Activated CD4-positive, alpha-beta memory T cell treated with anti-CD3 and anti-CD28 coated beads for 36 hours (primary cell): ENCODE data around the gene CD48. TPM values are rescaled to one million over a fixed set of nuclear protein-coding genes. Genes with fewer than 3 reads are reported as not detected.
"Not testable (repeated sequence)": the region's sequence is repeated elsewhere in the genome, so short reads cannot be mapped to it uniquely, and the experiment has no call there.

Experiments used
- CTCF ChIA-PET: fragments of 350-600 bp; sonication (Branson Sonifier 250); formaldehyde crosslinking; loops from one replicate; lab custom pipeline; 2021; ENCODE audit warnings: antibody characterized with exemption, inconsistent platforms; lab: Charles Lee
- POLR2A ChIA-PET: fragments of 350-600 bp; sonication (Branson Sonifier 250); formaldehyde crosslinking; loops from one replicate; lab custom pipeline; 2021; ENCODE audit warnings: antibody characterized with exemption; lab: Charles Lee
- DNase-seq: peaks from one replicate; pipeline ENCODE4 v3.0.0-alpha.2; 2020
- H3K27ac Mint-ChIP-seq: one replicate; pipeline ENCODE4 v1.8.0; 2021; ENCODE audit warnings: mixed read lengths
- H3K27me3 Mint-ChIP-seq: one replicate; pipeline ENCODE4 v1.8.0; 2021; ENCODE audit warnings: mixed read lengths
- H3K36me3 Mint-ChIP-seq: one replicate; pipeline ENCODE4 v1.8.0; 2021; ENCODE audit warnings: mixed read lengths
- H3K4me1 Mint-ChIP-seq: one replicate; pipeline ENCODE4 v1.8.0; 2021; ENCODE audit warnings: low read depth, mixed read lengths
- H3K4me3 Mint-ChIP-seq: one replicate; pipeline ENCODE4 v1.8.0; 2021; ENCODE audit warnings: mild to moderate bottlenecking, mixed read lengths
- H3K9me3 Mint-ChIP-seq: one replicate; pipeline ENCODE4 v1.8.0; 2021; ENCODE audit warnings: mixed read lengths
- intact Hi-C: fragments of 100-400 bp; cut with micrococcal nuclease; formaldehyde crosslinking; loops from one replicate; pipeline ENCODE4 v1.15.1; 2023
- total RNA-seq, 2 experiments: library from RNA; stranded (reverse); gene quantifications; one replicate each; pipeline ENCODE4 v1.2.3, GENCODE V29; 2021

Gene CD48
- total RNA-seq, 2 experiments from 2014 or later: 190 to 194 TPM

GRCh38 chr1:160704250-160704649, 7.4 kb downstream of the CD48 start:
- intact Hi-C loops: no loop called here
- Mint-ChIP-seq H3K4me1 (peaks cover 68% of the 10 kb centered on the region), H3K36me3 (peaks cover 41% of the 10 kb centered on the region), H3K9me3 (no peaks in the 10 kb centered on the region), H3K27ac (peak overlapping the region; percentile 36), H3K27me3 (no peaks in the 10 kb centered on the region), H3K4me3 (peak overlapping the region; percentile 39)
- ChIA-PET CTCF (interaction anchor here (2.7 to 3.1 kb wide), 2 partner anchors 23 to 29 kb away, joined by 11 to 15 read pairs; no protein-coding TSS in a partner anchor), POLR2A (interaction anchor here (0.8 to 1.6 kb wide), 2 partner anchors 18 to 21 kb away, joined by 3 read pairs; no protein-coding TSS in a partner anchor)
- DNase-seq: no peak

- POLR2A ChIA-PET: no interaction called here
- Mint-ChIP-seq H3K27me3 (no peaks in the 10 kb centered on the region), H3K36me3 (peaks cover 41% of the 10 kb centered on the region), H3K9me3 (no peaks in the 10 kb centered on the region), H3K4me3 (no peak overlapping the region), H3K4me1 (peaks cover 88% of the 10 kb centered on the region), H3K27ac (peak overlapping the region; percentile 81)
- CTCF ChIA-PET: interaction anchor here (1.6 kb wide), 1 partner anchor 75 kb away, joined by 4 read pairs; no protein-coding TSS in a partner anchor
- intact Hi-C loops: no loop called here
- DNase-seq: no peak
Observed at GRCh38 chr1:160702100-160702499, 9.5 kb downstream of the CD48 start.

GRCh38 chr1:160692390-160692789, 19.2 kb downstream of the CD48 start:
- H3K27me3 Mint-ChIP-seq, DNase-seq, H3K4me3 Mint-ChIP-seq, POLR2A ChIA-PET, H3K9me3 Mint-ChIP-seq: not testable (repeated sequence)
- Mint-ChIP-seq H3K27ac (peak overlapping the region; percentile 76), H3K36me3 (peaks cover 25% of the 10 kb centered on the region), H3K4me1 (peaks cover 77% of the 10 kb centered on the region)
- CTCF ChIA-PET: interaction anchor here (0.9 to 2.2 kb wide), 8 partner anchors 11 to 261 kb away, joined by 3 to 18 read pairs (median 6); partner anchors contain the start of gene CD48
- intact Hi-C loops: loop anchor here (1.0 kb wide), 1 partner anchor 9 kb away; no protein-coding TSS in a partner anchor

DNA sequence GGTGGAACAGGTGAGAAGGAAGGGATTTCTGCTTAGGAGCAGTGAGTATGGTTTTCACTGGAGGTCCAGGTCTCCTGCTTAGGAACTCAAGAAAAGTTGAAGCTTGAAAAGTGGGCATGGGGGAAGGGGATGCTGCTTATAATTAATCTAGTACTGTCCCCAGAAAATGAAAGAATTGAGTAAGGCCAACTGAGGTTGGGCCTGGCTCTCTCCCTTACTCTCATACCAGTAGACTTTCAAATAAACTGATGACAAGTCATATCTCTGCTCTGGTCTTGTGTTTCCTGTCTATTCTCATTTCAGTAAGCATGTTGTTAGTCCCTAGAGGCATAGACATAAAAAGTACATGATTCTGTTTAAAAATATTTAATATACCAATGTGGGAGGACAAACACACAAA, 26.4 kb downstream of the CD48 start:
- H3K27ac Mint-ChIP-seq: peak overlapping the region; percentile 96
- ChIA-PET POLR2A (interaction anchor here (1.0 kb wide), 1 partner anchor 22 kb away, joined by 5 read pairs; no protein-coding TSS in a partner anchor), CTCF (interaction anchor here (1.1 to 9.4 kb wide), 6 partner anchors 10 to 146 kb away, joined by 3 to 154 read pairs (median 19); no protein-coding TSS in a partner anchor)
- DNase-seq: peak; percentile 51
- intact Hi-C loops: loop anchor here (1.0 kb wide), 1 partner anchor 23 kb away; no protein-coding TSS in a partner anchor
- peaks cover 95% of the 10 kb centered on the region for H3K4me1 Mint-ChIP-seq
- H3K36me3 Mint-ChIP-seq: peaks cover 79% of the 10 kb centered on the region
- H3K4me3 Mint-ChIP-seq: peak overlapping the region; percentile 28
- H3K9me3 Mint-ChIP-seq: peaks cover 6% of the 10 kb centered on the region
- no peaks in the 10 kb centered on the region for H3K27me3 Mint-ChIP-seq

- no peaks in the 10 kb centered on the region for H3K27me3 Mint-ChIP-seq
- peak overlapping the region; percentile 56 for H3K4me3 Mint-ChIP-seq
- CTCF ChIA-PET: interaction anchor here (0.8 to 9.4 kb wide), 22 partner anchors 8 to 270 kb away, joined by 3 to 154 read pairs (median 15); partner anchors contain the start of genes CD48, ITLN2, LY9 and SLAMF1
- peaks cover 87% of the 10 kb centered on the region for H3K4me1 Mint-ChIP-seq
- H3K27ac Mint-ChIP-seq: peak overlapping the region; percentile 96
- POLR2A ChIA-PET: interaction anchor here (0.6 to 2.3 kb wide), 11 partner anchors 10 to 85 kb away, joined by 3 to 14 read pairs (median 5); partner anchors contain the start of genes CD48 and SLAMF1
- H3K36me3 Mint-ChIP-seq: peaks cover 86% of the 10 kb centered on the region
- intact Hi-C loops: loop anchor here (1.0 to 2.0 kb wide), 5 partner anchors 8 to 84 kb away; no protein-coding TSS in a partner anchor
- peak; percentile 45 for DNase-seq
- peaks cover 6% of the 10 kb centered on the region for H3K9me3 Mint-ChIP-seq
Observed at GRCh38 chr1:160682983-160683865, 28.4 kb downstream of the CD48 start.

GRCh38 chr1:160681891-160682140, 29.8 kb downstream of the CD48 start:
- H3K27me3 Mint-ChIP-seq: no peaks in the 10 kb centered on the region
- POLR2A ChIA-PET: interaction anchor here (1.2 to 1.7 kb wide), 3 partner anchors 9 to 30 kb away, joined by 3 to 7 read pairs (median 4); partner anchors contain the start of gene CD48
- intact Hi-C loops: loop anchor here (1.0 to 2.0 kb wide), 3 partner anchors 43 to 269 kb away; no protein-coding TSS in a partner anchor
- no peak for DNase-seq
- CTCF ChIA-PET: interaction anchor here (0.6 to 9.4 kb wide), 27 partner anchors 9 to 393 kb away, joined by 3 to 154 read pairs (median 12); partner anchors contain the start of genes CD48, ITLN2, LY9 and SLAMF1
- H3K4me1 Mint-ChIP-seq: peaks cover 89% of the 10 kb centered on the region
- peak overlapping the region; percentile 17 for H3K4me3 Mint-ChIP-seq
- H3K9me3 Mint-ChIP-seq: peaks cover 6% of the 10 kb centered on the region
- H3K36me3 Mint-ChIP-seq: peaks cover 86% of the 10 kb centered on the region
- peak overlapping the region; percentile 96 for H3K27ac Mint-ChIP-seq

DNA sequence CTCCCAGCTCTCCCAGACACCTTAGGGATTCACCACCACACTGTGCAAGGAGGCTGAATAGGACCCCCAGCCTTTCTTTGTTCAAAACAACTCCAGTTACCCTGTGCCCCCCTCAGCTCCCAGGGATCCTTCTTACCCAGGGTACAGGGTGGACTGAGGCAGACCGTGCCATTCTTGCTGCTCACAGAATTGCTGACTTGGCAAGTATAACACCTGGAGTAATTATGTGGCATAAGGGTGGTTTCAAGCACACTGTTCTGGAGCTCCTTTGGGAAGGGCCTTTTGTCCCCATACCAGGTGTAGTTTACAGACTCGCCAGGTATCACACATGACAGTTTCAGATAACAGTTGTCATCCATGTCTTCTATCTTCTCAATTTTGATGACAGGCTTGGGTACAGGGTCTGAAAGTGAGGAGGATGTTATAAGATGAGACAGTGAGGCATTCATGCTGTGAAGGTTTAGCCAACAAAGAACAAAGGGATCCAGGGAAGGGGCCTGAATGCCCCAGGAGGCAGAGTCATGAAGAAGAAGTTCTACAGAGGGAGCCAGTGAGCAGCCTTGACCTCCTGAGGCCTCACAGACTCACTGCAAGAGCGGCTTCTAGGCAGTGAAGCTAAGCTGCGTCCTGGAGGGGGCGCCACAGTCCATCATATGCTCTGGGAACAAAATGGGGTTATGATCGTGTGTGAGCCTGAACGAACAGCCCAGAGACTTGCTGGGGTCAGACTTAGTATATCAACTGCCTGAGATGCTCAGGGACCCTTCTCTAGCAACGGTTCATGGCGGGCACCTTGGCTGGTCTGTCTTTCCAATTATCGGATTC, 30.3 kb downstream of the CD48 start:
- peak overlapping the region; percentile 96 for H3K27ac Mint-ChIP-seq
- POLR2A ChIA-PET: interaction anchor here (1.2 to 1.7 kb wide), 4 partner anchors 8 to 87 kb away, joined by 3 to 7 read pairs (median 4); partner anchors contain the start of gene CD48
- intact Hi-C loops: loop anchor here (1.0 to 2.0 kb wide), 2 partner anchors 150 to 270 kb away; no protein-coding TSS in a partner anchor
- H3K9me3 Mint-ChIP-seq: peaks cover 1% of the 10 kb centered on the region
- H3K4me1 Mint-ChIP-seq: peaks cover 87% of the 10 kb centered on the region
- peak overlapping the region; percentile 17 for H3K4me3 Mint-ChIP-seq
- peaks cover 84% of the 10 kb centered on the region for H3K36me3 Mint-ChIP-seq
- CTCF ChIA-PET: interaction anchor here (0.6 to 9.4 kb wide), 35 partner anchors 9 to 393 kb away, joined by 3 to 154 read pairs (median 6); partner anchors contain the start of genes CD48, ITLN2, LY9 and SLAMF1
- DNase-seq: peak; percentile 94
- no peaks in the 10 kb centered on the region for H3K27me3 Mint-ChIP-seq

DNA sequence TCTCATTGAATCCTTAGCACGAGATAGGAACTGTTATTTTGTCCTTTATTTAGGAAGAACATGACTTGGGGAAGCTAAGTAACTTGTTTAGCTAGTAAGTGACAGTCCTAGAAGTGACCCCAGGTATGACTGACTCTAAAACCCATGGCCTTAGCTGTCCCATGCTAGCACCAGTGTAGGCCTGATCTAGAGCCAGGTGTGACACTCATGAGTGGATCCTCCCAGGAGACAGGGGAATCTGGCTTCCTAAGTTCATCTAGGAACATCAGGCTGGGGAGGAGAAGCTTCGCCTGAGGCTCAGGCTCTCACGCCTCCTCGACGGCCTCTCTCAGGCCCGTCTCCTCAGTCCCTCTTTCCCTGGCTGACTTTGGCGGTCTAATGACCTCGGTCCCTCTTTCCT, 31.2 kb downstream of the CD48 start:
- POLR2A ChIA-PET: interaction anchor here (1.3 to 1.7 kb wide), 4 partner anchors 27 to 88 kb away, joined by 3 to 7 read pairs (median 4); partner anchors contain the start of gene CD48
- CTCF ChIA-PET: interaction anchor here (0.6 to 9.4 kb wide), 27 partner anchors 8 to 310 kb away, joined by 3 to 154 read pairs (median 11); partner anchors contain the start of genes CD48, ITLN2, SLAMF1 and SLAMF7
- Mint-ChIP-seq H3K36me3 (peaks cover 79% of the 10 kb centered on the region), H3K4me3 (no peak overlapping the region), H3K9me3 (no peaks in the 10 kb centered on the region), H3K27me3 (no peaks in the 10 kb centered on the region), H3K27ac (peak overlapping the region; percentile 96), H3K4me1 (peaks cover 85% of the 10 kb centered on the region)
- no peak for DNase-seq
- intact Hi-C loops: loop anchor here (2.0 kb wide), 1 partner anchor 150 kb away; no protein-coding TSS in a partner anchor

- Mint-ChIP-seq H3K27me3 (no peaks in the 10 kb centered on the region), H3K36me3 (peaks cover 74% of the 10 kb centered on the region), H3K27ac (peak overlapping the region; percentile 57), H3K4me3 (no peak overlapping the region), H3K4me1 (peaks cover 84% of the 10 kb centered on the region), H3K9me3 (no peaks in the 10 kb centered on the region)
- DNase-seq: no peak
- POLR2A ChIA-PET: interaction anchor here (1.3 kb wide), 2 partner anchors 46 to 89 kb away, joined by 3 to 4 read pairs; no protein-coding TSS in a partner anchor
- CTCF ChIA-PET: interaction anchor here (0.6 to 9.4 kb wide), 17 partner anchors 12 to 273 kb away, joined by 3 to 154 read pairs (median 12); partner anchors contain the start of genes CD48, ITLN2 and SLAMF1
- intact Hi-C loops: loop anchor here (2.0 kb wide), 1 partner anchor 151 kb away; no protein-coding TSS in a partner anchor
Observed at GRCh38 chr1:160679893-160680292, 31.7 kb downstream of the CD48 start.

GRCh38 chr1:160676869-160677597, 34.6 kb downstream of the CD48 start:
- intact Hi-C loops: no loop called here
- H3K27ac Mint-ChIP-seq: peak overlapping the region; percentile 71
- CTCF ChIA-PET: interaction anchor here (6.0 kb wide), 1 partner anchor 58 kb away, joined by 69 read pairs; no protein-coding TSS in a partner anchor
- H3K27me3 Mint-ChIP-seq: no peaks in the 10 kb centered on the region
- H3K9me3 Mint-ChIP-seq: no peaks in the 10 kb centered on the region
- peak overlapping the region; percentile 18 for H3K4me3 Mint-ChIP-seq
- peaks cover 56% of the 10 kb centered on the region for H3K4me1 Mint-ChIP-seq
- POLR2A ChIA-PET: no interaction called here
- no peak for DNase-seq
- H3K36me3 Mint-ChIP-seq: peaks cover 50% of the 10 kb centered on the region
